Fibroblast of pulmonary artery (primary cell): Measurements from ENCODE around the gene LTBP1.
A peak's percentile ranks its signal among the peaks of the same experiment; 100 is the strongest.
"Not testable (repeated sequence)": the region's sequence is repeated elsewhere in the genome, so short reads cannot be mapped to it uniquely, and the experiment has no call there.

Experiments
- DNase-seq: peaks from one replicate; pipeline ENCODE4 v3.0.0-alpha.2; 2010; ENCODE audit warnings: low read depth
- H3K4me3 ChIP-seq: replicated peaks from 2 replicates; pipeline ENCODE4 v1.5.1; 2011; ENCODE audit warnings: low read depth, mild to moderate bottlenecking, control low read depth, low read length, moderate library complexity
- TF ChIP-seq, protein P1 (sequence below): IDR thresholded peaks from 2 replicates; pipeline ENCODE4 v1.5.1; 2011; ENCODE audit warnings: mild to moderate bottlenecking, control low read depth, low read length, inconsistent platforms; ENCODE audit errors: missing control alignments

Gene LTBP1

DNA sequence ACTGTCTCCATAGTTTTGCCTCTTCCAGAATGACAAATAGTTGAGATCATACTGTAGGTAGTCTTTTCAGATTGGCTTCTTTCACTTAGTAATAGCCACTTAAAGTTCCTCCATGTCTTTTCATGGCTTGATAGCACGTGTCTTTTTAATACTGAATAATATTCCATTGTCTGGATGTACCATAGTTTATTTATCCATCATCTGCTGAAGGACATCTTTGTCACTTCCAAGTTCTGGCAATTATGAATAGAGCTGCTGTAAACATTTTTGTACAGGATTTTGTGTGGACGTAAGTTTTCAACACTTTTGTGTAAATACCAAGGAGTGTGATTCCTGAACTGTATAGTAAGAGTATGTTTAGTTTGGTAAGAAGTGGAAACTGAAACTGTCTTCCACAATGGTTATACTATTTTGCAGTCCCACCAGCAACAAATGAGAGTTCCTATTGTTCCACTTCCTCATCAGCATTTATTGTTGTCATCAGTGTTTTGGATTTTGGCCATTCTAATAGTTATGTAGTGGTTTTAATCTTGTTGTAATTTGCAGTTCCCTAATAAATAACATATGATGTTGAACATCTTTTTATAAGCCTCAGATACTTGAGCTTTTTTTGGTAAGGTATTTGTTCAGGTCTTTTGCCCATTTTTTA, 18.9 kb downstream of the LTBP1 start:
- H3K4me3 ChIP-seq: no peak overlapping the region
- no peak for DNase-seq
- TF ChIP-seq, protein P1, sequence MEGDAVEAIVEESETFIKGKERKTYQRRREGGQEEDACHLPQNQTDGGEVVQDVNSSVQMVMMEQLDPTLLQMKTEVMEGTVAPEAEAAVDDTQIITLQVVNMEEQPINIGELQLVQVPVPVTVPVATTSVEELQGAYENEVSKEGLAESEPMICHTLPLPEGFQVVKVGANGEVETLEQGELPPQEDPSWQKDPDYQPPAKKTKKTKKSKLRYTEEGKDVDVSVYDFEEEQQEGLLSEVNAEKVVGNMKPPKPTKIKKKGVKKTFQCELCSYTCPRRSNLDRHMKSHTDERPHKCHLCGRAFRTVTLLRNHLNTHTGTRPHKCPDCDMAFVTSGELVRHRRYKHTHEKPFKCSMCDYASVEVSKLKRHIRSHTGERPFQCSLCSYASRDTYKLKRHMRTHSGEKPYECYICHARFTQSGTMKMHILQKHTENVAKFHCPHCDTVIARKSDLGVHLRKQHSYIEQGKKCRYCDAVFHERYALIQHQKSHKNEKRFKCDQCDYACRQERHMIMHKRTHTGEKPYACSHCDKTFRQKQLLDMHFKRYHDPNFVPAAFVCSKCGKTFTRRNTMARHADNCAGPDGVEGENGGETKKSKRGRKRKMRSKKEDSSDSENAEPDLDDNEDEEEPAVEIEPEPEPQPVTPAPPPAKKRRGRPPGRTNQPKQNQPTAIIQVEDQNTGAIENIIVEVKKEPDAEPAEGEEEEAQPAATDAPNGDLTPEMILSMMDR: no peak

DNA sequence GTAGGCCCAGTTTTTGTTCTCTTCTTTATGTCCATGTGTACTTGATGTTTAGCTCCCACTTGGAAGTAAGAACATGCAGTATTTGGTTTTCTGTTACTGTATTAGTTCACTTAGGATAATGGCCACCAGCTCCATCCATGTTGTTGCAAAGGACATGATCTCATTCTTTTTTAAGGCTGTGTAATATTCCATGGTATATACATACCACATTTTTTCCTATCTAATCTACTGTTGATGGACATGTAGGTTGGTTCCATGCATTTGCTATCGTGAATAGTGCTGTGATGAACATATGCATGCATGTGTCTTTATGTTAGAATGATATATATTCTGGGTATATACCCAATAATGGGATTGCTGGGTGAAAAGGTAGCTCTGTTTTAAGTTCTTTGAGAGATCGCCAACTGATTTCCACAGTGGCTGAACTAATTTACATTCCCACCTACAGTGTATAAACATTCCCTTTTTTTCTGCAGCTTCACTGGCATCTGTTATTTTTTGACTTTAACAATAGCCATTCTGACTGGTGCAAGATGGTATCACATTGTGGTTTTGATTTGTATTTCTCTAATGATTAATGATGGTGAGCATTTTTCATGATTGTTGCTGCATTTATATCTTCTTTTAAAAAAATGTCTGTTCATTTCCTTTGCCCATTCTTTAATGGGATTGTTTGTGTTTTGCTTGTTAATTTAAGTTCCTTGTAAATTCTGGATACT, 22.9 kb downstream of the LTBP1 start:
- TF ChIP-seq, protein P1: no peak
- no peak overlapping the region for H3K4me3 ChIP-seq
- no peak for DNase-seq

DNA sequence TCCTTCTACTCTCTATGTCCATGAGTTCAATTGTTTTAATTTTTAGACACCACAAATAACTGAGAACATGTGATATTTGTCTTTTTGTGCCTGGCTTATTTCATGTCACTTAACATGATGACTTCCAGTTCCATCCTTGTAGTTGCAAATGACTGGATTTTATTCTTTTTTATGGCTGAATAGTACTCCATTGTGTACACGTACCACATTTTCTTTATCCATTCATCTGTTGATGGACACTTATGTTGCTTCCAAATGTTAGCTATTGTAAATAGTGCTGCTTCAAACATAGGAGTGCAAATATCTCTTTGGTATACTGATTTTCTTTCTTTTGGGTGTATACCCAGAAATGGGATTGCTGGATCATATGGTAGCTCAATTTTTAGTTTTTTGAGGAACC, 27.0 kb downstream of the LTBP1 start:
- DNase-seq: not testable (repeated sequence)

DNA sequence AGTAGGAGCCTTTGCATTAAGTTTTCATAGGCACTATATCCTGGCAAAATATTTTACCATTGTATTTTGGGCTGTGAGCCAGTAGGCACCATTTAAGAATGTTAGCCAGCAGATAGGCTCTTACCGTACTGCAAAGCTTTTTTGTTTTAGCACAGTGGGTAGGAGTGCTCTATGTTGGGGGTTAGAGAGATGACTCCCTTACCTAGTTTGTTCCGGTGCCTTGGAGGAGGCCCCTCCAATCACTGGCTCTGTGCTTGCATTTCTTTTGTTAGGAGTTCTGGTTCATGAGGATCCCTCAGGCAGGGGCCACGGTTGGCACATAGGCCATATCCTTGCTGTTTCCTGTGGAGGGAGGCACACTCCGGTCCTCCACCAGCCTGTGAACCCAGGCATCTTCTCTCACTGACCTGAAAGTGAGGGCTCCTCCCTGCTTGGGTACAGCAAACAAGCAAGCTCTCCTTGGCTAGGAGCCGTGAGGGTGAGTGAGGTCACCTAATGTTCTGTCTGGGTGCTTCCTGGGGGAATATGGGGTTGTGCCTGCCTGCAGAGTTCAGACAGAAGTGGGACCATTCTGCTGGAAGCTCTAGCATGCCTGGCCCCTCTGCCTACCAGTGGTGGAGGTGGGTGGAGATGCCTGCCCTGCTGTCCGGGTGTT, 29.8 kb downstream of the LTBP1 start:
- TF ChIP-seq, protein P1: no peak
- DNase-seq: no peak

More for the DNA sequence above, 27.0 kb downstream of the LTBP1 start:
- H3K4me3 ChIP-seq: not testable (repeated sequence)

DNA sequence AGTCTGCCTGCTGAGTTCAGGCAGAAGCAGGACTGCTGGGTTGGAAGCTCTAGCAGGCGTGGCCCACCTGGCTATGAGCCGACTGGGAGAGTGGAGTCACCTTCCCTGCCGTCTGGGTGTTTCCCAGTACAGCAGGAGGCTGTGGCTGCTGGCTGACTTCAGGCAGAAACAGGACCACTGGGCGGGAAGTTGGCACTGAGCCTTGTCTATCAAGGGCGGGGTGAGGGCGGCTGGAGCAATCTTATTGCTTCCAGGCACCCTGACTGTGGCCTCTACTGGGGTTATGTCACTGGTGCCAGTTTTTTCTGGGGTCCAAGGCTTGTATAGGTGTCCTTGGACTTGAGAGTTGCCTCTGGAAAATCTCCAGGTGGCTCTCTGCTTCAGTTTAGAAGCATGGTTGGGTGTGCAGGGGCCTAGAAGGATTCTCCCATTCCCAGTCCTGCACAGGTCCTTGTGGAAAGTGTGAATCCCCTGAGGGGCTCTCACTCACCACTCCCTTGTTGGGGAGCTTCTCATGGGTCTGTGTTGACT, 30.5 kb downstream of the LTBP1 start:
- TF ChIP-seq, protein P1: no peak
- H3K4me3 ChIP-seq: no peak overlapping the region
- peak; percentile 8 for DNase-seq

More for the DNA sequence above, 29.8 kb downstream of the LTBP1 start:
- H3K4me3 ChIP-seq: no peak overlapping the region

DNA sequence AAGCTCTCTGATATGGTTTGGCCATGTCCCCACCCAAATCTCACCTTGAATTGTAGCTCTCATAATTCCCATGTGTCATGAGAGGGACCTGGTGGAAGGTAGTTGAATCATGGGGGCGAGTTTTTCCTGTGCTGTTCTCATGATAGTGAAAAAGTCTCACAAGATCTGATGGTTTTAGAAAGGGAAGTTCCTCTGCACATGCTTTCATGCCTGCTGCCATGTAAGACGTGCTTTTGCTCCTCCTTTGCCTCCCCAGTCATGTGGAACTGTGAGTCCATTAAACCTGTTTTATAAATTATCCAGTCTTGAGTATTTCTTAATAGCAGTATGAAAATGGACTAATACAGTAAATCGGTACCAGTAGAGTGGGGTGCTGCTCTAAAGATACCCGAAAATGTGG, 34.9 kb downstream of the LTBP1 start:
- DNase-seq: no peak
- no peak overlapping the region for H3K4me3 ChIP-seq
- TF ChIP-seq, protein P1: no peak

DNA sequence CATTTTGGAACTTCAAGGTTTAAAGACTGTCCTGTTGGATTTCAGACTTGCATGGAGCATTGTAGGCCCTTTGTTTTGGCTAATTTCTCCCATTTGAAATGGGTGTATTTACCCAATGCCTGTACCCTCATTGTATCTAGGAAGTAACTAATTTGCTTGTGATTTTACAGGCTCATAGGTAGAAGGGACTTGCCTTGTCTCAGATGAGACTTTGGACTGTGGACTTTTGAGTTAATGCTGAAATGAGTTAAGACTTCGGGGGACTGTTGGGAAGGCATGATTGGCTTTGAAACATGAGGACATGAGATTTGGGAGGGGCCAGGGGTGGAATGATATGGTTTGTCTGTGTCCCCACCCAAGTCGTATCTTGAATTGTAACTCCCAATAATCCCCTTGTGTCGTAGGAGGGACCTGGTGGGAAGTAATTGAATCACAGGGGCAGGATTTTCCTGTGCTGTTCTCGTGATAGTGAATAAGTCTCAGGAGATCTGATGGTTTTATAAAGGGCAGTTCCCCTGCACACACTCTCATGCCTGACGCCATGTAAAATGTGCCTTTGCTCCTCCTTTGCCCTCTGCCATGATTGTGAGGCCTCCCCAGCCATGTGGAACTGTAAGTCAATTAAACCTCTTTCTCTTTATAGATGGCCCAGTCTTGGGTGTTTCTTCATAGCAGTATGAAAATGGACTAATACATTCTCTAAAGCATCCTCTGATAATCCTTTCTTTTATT, 36.6 kb downstream of the LTBP1 start:
- not testable (repeated sequence) for H3K4me3 ChIP-seq, DNase-seq
